ENCODE data around the gene ROR2.

The ROR2 gene

GRCh38 chr9:91768977-91769916 lies 180.8 kb downstream of the ROR2 start:
- DNase-seq = no peak

GRCh38 chr9:91768507-91768906 lies 181.5 kb downstream of the ROR2 start:
- no peak for DNase-seq

GRCh38 chr9:91766315-91767069 lies 183.5 kb downstream of the ROR2 start:
- no peak for DNase-seq

- no peak for DNase-seq
These were observed 184.7 kb downstream of the ROR2 start for GRCh38 chr9:91765296-91765695.

GRCh38 chr9:91764661-91765060 lies 185.4 kb downstream of the ROR2 start:
- DNase-seq = no peak

- no peak for DNase-seq
These were observed 188.7 kb downstream of the ROR2 start for GRCh38 chr9:91761362-91761761.

GRCh38 chr9:91760906-91761305 lies 189.1 kb downstream of the ROR2 start:
- no peak for DNase-seq

- peak; percentile 6 for DNase-seq
These were observed 191.5 kb downstream of the ROR2 start for GRCh38 chr9:91758491-91758981.

- DNase-seq = no peak
These were observed 192.2 kb downstream of the ROR2 start for GRCh38 chr9:91757782-91758181.

- DNase-seq = no peak
These were observed 193.6 kb downstream of the ROR2 start for GRCh38 chr9:91756510-91756780.

GRCh38 chr9:91755761-91756509 lies 194.1 kb downstream of the ROR2 start:
- no peak for DNase-seq

- DNase-seq = no peak
These were observed 196.3 kb downstream of the ROR2 start for GRCh38 chr9:91753711-91754110.

GRCh38 chr9:91751922-91752321 lies 198.1 kb downstream of the ROR2 start:
- DNase-seq = no peak

- peak; percentile 14 for DNase-seq
These were observed 199.7 kb downstream of the ROR2 start for GRCh38 chr9:91750343-91750742.

GRCh38 chr9:91746904-91747303 lies 203.1 kb downstream of the ROR2 start:
- DNase-seq = peak; percentile 21

GRCh38 chr9:91746357-91746756 lies 203.7 kb downstream of the ROR2 start:
- DNase-seq = no peak

- no peak for DNase-seq
These were observed 205.9 kb downstream of the ROR2 start for GRCh38 chr9:91744114-91744513.

GRCh38 chr9:91741522-91741921 lies 208.5 kb downstream of the ROR2 start:
- DNase-seq = no peak

GRCh38 chr9:91740701-91741100 lies 209.3 kb downstream of the ROR2 start:
- DNase-seq = no peak

- DNase-seq = no peak
These were observed 213.0 kb downstream of the ROR2 start for GRCh38 chr9:91736898-91737601.

- no peak for DNase-seq
These were observed 213.7 kb downstream of the ROR2 start for GRCh38 chr9:91736311-91736710.

GRCh38 chr9:91735049-91735448 lies 215.0 kb downstream of the ROR2 start:
- DNase-seq = no peak
